Measurements from ENCODE around the gene IL17C. TPM values are rescaled to one million over a fixed set of nuclear protein-coding genes. Genes with fewer than 3 reads are reported as not detected.

IL17C gene, protein sequence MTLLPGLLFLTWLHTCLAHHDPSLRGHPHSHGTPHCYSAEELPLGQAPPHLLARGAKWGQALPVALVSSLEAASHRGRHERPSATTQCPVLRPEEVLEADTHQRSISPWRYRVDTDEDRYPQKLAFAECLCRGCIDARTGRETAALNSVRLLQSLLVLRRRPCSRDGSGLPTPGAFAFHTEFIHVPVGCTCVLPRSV
- total RNA-seq (not detected), polyA plus RNA-seq (0.13 TPM)

GRCh38 chr16:88638323-88639230 is at the start of gene IL17C:
Gene IL17C (plus strand): TSS chr16:88638572. CDS start chr16:88638642, 70 bp downstream.
- WGBS: 45% methylated on average over 27 of the region's 27 CpGs
- no peaks in the 10 kb centered on the region for H3K36me3 ChIP-seq (ENCODE audit: insufficient read depth)
- no peak within 1 kb of the TSS for H3K4me3 ChIP-seq (ENCODE audit: low read depth, low read length)
- no peaks in the 10 kb centered on the region for H3K4me1 ChIP-seq (ENCODE audit: insufficient read depth)
- no peak within 1 kb of the TSS for H3K27ac ChIP-seq (ENCODE audit: low read depth)
- DNase-seq (ENCODE audit: extremely low spot score): no peak

- no peak for DNase-seq (ENCODE audit: extremely low spot score)
- Histone ChIP-seq H3K4me1 (ENCODE audit: insufficient read depth) (no peaks in the 10 kb centered on the region), H3K36me3 (ENCODE audit: insufficient read depth) (no peaks in the 10 kb centered on the region), H3K4me3 (ENCODE audit: low read depth, low read length) (no peak overlapping the region), H3K27ac (ENCODE audit: low read depth) (no peak overlapping the region)
- 87% methylated on average over 6 of the region's 6 CpGs for WGBS
Measured at GRCh38 chr16:88588754-88589153, 49.6 kb upstream of the IL17C start.

GRCh38 chr16:88589441-88589840 is 48.9 kb upstream of the IL17C start:
- Histone ChIP-seq H3K36me3 (ENCODE audit: insufficient read depth) (no peaks in the 10 kb centered on the region), H3K4me3 (ENCODE audit: low read depth, low read length) (no peak overlapping the region), H3K27ac (ENCODE audit: low read depth) (no peak overlapping the region), H3K4me1 (ENCODE audit: insufficient read depth) (no peaks in the 10 kb centered on the region)
- DNase-seq (ENCODE audit: extremely low spot score): no peak
- WGBS: 90% methylated on average over 11 of the region's 11 CpGs

GRCh38 chr16:88591577-88592021 is 46.8 kb upstream of the IL17C start:
- H3K4me3 ChIP-seq (ENCODE audit: low read depth, low read length): no peak overlapping the region
- H3K4me1 ChIP-seq (ENCODE audit: insufficient read depth): no peaks in the 10 kb centered on the region
- no peak overlapping the region for H3K27ac ChIP-seq (ENCODE audit: low read depth)
- WGBS: 77% methylated on average over 10 of the region's 10 CpGs
- no peak for DNase-seq (ENCODE audit: extremely low spot score)
- H3K36me3 ChIP-seq (ENCODE audit: insufficient read depth): no peaks in the 10 kb centered on the region

DNA sequence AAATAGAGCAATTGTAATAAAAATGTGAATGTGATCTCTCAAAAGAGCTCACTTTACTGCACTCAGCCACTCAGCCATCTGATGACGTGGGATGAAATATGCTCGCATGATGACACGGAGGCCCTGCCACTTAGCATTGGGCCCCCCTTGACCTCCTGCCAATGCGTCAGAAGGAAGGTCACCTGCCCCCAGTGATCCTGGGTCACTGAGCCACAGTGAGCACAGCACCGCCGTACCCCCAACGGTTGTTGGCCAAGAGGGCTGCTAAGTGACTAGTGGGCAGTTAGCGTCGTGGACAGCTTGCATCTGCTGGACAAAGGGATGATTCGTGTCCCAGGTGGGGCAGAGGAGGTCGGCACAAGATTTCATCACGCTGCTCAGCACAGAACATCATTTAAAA is 45.3 kb upstream of the IL17C start:
- H3K27ac ChIP-seq (ENCODE audit: low read depth): no peak overlapping the region
- 92% methylated on average over 12 of the region's 12 CpGs for WGBS
- DNase-seq (ENCODE audit: extremely low spot score): no peak
- no peaks in the 10 kb centered on the region for H3K4me1 ChIP-seq (ENCODE audit: insufficient read depth)
- no peak overlapping the region for H3K4me3 ChIP-seq (ENCODE audit: low read depth, low read length)
- H3K36me3 ChIP-seq (ENCODE audit: insufficient read depth): peaks cover 1% of the 10 kb centered on the region

DNA sequence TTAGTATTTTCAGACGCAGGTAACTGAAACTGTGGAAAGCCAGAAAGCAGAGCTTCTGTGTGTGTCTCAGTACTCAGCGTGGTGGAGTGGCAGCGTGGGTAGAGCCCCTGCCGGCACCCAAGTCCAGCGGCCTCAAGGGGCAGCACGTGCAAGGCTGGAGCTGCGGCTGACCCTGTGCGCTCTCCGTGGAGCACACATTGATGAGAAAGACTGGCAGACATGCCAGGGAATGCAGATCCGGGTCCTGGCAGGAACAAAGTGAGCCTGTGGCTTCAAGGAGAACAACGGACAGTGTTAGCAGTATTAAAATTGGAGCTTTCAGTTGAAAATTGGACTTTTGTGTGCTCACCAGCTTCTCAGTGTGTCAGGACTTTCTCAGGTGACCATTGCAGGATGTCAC is 44.9 kb upstream of the IL17C start:
- Histone ChIP-seq H3K4me3 (ENCODE audit: low read depth, low read length) (no peak overlapping the region), H3K4me1 (ENCODE audit: insufficient read depth) (no peaks in the 10 kb centered on the region), H3K27ac (ENCODE audit: low read depth) (no peak overlapping the region), H3K36me3 (ENCODE audit: insufficient read depth) (peaks cover 4% of the 10 kb centered on the region)
- WGBS: 80% methylated on average over 11 of the region's 11 CpGs
- no peak for DNase-seq (ENCODE audit: extremely low spot score)

DNA sequence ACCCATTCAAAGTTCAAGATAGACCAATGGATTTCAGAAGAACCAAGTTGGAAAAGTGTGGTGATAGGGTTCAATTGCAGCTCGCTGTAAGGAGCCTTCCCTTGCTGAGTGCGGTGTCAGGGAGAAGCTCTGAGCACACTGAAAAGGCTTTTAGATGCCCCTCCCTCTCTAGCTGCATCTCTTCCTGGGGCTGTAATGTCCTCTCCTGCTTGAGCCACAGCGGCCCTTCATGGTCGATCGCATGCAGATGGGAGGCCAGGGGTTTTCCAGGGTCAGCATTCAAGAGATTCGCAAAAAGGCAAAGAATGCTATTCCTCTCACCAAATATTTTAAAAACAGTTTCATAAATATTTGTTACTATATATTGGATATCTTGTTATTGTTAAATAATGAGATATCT is 44.5 kb upstream of the IL17C start:
- Histone ChIP-seq H3K27ac (ENCODE audit: low read depth) (no peak overlapping the region), H3K36me3 (ENCODE audit: insufficient read depth) (peaks cover 4% of the 10 kb centered on the region), H3K4me3 (ENCODE audit: low read depth, low read length) (no peak overlapping the region), H3K4me1 (ENCODE audit: insufficient read depth) (no peaks in the 10 kb centered on the region)
- 92% methylated on average over 6 of the region's 6 CpGs for WGBS
- no peak for DNase-seq (ENCODE audit: extremely low spot score)

GRCh38 chr16:88595101-88595500 is 43.3 kb upstream of the IL17C start:
- WGBS: 86% methylated on average over 6 of the region's 6 CpGs
- DNase-seq (ENCODE audit: extremely low spot score): no peak
- peaks cover 6% of the 10 kb centered on the region for H3K36me3 ChIP-seq (ENCODE audit: insufficient read depth)
- H3K27ac ChIP-seq (ENCODE audit: low read depth): no peak overlapping the region
- no peak overlapping the region for H3K4me3 ChIP-seq (ENCODE audit: low read depth, low read length)
- no peaks in the 10 kb centered on the region for H3K4me1 ChIP-seq (ENCODE audit: insufficient read depth)

GRCh38 chr16:88595921-88596320 is 42.5 kb upstream of the IL17C start:
- 93% methylated on average over 10 of the region's 10 CpGs for WGBS
- DNase-seq (ENCODE audit: extremely low spot score): no peak
- Histone ChIP-seq H3K4me3 (ENCODE audit: low read depth, low read length) (no peak overlapping the region), H3K27ac (ENCODE audit: low read depth) (no peak overlapping the region), H3K36me3 (ENCODE audit: insufficient read depth) (peaks cover 6% of the 10 kb centered on the region), H3K4me1 (ENCODE audit: insufficient read depth) (no peaks in the 10 kb centered on the region)

- H3K27ac ChIP-seq (ENCODE audit: low read depth): no peak overlapping the region
- DNase-seq (ENCODE audit: extremely low spot score): no peak
- no peaks in the 10 kb centered on the region for H3K4me1 ChIP-seq (ENCODE audit: insufficient read depth)
- WGBS: 85% methylated on average over 3 of the region's 3 CpGs
- H3K4me3 ChIP-seq (ENCODE audit: low read depth, low read length): no peak overlapping the region
- peaks cover 6% of the 10 kb centered on the region for H3K36me3 ChIP-seq (ENCODE audit: insufficient read depth)
Measured at GRCh38 chr16:88596483-88596882, 41.9 kb upstream of the IL17C start.

DNA sequence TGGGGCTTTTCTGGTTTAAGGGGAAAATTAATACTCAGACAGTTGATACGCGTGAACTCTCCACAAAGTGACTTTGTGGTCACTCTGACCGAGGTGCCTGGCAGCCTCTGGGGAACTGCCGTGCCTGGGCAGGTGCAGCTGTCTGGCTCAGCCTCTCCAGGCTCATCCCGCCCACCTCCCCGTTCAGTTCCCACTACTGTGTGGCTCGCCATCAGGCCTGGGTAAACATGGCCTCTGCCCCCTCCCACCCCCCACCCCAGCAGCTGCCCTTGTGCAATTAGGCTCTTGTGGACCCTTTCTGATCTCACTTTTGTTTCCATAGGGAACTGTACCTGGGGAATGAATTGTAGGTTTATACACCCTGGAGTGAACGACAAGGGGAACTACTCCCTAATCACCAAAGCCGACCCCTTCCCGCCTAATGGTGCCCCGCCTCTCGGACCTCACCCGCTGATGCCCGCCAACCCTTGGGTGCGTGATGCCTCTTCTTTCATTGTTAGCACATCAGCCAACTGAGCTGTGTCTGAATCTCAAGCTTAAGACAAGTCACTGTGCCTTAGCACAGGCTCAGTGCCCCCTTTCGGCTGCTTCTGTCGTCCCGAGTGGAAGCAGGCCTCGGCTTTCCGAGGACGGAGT is 40.4 kb upstream of the IL17C start:
- Histone ChIP-seq H3K36me3 (ENCODE audit: insufficient read depth) (peaks cover 6% of the 10 kb centered on the region), H3K4me3 (ENCODE audit: low read depth, low read length) (no peak overlapping the region), H3K27ac (ENCODE audit: low read depth) (no peak overlapping the region), H3K4me1 (ENCODE audit: insufficient read depth) (no peaks in the 10 kb centered on the region)
- no peak for DNase-seq (ENCODE audit: extremely low spot score)
- 89% methylated on average over 21 of the region's 21 CpGs for WGBS

DNA sequence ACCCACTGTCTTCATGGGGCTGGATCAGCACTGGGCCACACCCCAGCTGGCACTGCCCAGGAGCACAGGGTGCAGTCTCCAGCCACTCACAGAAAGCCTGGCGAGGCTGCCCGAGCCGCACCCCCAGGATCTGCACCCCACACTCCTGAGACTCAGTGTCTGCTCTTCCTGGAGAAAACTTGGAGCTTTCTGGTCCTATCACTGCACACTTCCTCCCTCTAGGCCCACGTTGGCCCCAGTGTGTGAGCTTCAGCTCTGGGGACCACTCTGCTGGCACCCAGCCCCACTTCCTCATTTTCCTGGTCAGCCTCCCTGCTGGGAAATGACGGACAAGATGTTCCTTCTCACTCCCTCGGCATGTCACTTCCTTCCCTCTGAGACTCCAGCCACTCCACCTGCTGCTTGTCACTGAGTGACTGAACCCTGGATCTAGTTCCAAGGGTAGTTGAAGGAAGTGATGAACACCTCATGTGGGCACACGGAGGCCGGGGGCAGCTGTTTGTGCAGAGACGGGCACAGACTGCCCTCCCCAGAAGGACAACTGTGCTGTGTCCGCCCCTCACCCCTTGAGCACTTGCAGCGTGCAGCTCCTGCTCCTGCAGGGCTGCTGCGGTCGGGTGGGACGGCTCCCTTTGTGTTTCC is 39.2 kb upstream of the IL17C start:
- H3K4me3 ChIP-seq (ENCODE audit: low read depth, low read length): no peak overlapping the region
- no peak for DNase-seq (ENCODE audit: extremely low spot score)
- H3K27ac ChIP-seq (ENCODE audit: low read depth): no peak overlapping the region
- 81% methylated on average over 14 of the region's 14 CpGs for WGBS
- H3K4me1 ChIP-seq (ENCODE audit: insufficient read depth): no peaks in the 10 kb centered on the region
- H3K36me3 ChIP-seq (ENCODE audit: insufficient read depth): peaks cover 6% of the 10 kb centered on the region

GRCh38 chr16:88599825-88600538 is 38.4 kb upstream of the IL17C start:
- H3K27ac ChIP-seq (ENCODE audit: low read depth): no peak overlapping the region
- H3K36me3 ChIP-seq (ENCODE audit: insufficient read depth): peaks cover 6% of the 10 kb centered on the region
- no peaks in the 10 kb centered on the region for H3K4me1 ChIP-seq (ENCODE audit: insufficient read depth)
- H3K4me3 ChIP-seq (ENCODE audit: low read depth, low read length): no peak overlapping the region
- 86% methylated on average over 25 of the region's 25 CpGs for whole genome bisulfite sequencing
- DNase-seq (ENCODE audit: extremely low spot score): no peak

Data from urinary bladder (tissue), 4 donors.